NCI-H2227 treated with DMSO at 0.1 percent for 48 hours (cell line): ENCODE data around the gene PSME4.

Experiments
- DNase-seq: peaks from one replicate; lab custom pipeline; 2025; lab: John Stamatoyannopoulos, UW

PSME4 gene, protein sequence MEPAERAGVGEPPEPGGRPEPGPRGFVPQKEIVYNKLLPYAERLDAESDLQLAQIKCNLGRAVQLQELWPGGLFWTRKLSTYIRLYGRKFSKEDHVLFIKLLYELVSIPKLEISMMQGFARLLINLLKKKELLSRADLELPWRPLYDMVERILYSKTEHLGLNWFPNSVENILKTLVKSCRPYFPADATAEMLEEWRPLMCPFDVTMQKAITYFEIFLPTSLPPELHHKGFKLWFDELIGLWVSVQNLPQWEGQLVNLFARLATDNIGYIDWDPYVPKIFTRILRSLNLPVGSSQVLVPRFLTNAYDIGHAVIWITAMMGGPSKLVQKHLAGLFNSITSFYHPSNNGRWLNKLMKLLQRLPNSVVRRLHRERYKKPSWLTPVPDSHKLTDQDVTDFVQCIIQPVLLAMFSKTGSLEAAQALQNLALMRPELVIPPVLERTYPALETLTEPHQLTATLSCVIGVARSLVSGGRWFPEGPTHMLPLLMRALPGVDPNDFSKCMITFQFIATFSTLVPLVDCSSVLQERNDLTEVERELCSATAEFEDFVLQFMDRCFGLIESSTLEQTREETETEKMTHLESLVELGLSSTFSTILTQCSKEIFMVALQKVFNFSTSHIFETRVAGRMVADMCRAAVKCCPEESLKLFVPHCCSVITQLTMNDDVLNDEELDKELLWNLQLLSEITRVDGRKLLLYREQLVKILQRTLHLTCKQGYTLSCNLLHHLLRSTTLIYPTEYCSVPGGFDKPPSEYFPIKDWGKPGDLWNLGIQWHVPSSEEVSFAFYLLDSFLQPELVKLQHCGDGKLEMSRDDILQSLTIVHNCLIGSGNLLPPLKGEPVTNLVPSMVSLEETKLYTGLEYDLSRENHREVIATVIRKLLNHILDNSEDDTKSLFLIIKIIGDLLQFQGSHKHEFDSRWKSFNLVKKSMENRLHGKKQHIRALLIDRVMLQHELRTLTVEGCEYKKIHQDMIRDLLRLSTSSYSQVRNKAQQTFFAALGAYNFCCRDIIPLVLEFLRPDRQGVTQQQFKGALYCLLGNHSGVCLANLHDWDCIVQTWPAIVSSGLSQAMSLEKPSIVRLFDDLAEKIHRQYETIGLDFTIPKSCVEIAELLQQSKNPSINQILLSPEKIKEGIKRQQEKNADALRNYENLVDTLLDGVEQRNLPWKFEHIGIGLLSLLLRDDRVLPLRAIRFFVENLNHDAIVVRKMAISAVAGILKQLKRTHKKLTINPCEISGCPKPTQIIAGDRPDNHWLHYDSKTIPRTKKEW (N-terminal part only)

DNA sequence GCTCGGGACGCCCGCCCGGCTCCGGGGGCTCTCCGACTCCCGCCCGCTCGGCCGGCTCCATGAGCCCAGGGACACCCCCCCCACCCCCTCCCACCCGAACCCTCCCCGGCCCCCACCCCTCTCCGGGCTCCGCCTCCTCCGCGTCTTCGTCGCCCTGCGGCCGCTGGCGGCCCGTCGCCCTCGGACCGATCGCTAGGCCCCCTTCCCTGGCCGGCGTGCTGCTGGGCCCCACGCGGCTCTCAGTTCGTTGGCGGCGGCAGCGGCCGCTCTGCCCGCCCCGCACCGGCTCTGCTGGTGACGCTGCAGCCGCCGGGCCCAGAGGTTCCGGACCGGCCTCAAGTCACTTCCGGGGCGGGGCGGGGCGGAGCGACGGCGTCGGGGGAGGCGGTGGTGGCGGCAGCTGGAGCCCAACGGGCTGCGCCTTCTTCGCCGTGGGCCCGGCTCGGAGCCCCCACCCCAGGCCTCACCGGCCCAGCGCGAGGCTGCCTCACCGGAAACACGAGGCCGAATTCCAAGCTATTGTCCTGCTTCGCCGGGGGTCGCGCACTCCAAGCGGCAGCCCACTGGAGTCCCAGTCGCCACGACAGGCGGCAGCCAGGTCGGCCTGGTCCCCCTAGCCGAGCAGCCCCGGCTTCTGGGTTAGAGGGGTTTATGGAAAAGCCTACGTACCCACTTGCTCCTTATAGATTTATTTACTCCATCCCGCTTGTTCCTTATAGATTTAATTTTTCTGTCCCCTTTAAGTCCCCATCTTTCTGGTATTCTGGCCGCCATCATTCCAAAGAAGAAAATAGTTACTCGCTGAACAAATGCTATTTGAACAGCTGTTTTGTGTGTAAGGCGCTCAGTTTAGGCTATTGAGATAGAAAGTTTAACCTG is at the start of gene PSME4:
PSME4 (minus strand) TSS at position 270 of the 879 bp plus-strand sequence; CDS start at position 61, 209 bp downstream.
- peak; percentile 92 for DNase-seq

DNA sequence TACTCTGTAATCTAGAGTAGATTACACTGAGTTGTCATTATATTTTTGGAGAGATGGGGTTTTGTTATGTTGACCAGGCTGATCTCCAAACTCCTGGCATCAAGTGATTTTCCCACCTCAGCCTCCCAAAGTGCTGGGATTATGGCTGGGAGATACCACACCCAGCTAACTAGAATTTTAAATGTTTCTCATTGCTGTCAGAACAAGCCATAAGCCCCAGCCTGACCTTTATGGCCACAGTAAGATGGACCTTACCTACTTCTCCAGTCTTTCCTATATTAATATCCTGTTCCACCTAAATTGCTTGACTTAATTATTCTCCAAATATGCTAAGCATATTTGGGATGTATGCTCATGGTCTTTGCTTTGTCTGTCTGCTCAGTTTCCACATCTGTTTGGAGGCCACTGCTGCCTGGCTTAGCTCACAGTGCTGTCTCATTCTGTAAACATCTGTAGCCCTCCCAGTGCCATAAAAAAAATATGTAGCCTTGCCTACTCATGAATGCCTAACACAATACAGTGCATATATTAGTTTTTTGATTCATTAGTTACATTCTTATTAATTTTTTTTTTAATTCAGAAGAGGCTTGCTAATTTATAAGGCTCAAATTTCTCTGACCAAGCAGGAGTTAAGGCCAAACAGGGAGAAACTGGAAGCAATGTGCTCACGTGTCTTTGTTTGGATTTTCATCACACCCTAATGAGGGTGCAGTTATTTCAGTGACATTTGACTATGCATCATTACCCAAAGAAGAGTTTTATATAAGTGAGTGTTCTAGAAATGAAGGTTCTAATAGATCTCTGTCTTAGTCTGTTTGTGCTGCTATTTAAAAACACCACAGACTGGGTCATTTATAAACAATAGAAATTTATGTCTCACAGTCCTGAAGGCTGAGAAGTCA is 45.3 kb upstream of the PSME4 start:
- no peak for DNase-seq

DNA sequence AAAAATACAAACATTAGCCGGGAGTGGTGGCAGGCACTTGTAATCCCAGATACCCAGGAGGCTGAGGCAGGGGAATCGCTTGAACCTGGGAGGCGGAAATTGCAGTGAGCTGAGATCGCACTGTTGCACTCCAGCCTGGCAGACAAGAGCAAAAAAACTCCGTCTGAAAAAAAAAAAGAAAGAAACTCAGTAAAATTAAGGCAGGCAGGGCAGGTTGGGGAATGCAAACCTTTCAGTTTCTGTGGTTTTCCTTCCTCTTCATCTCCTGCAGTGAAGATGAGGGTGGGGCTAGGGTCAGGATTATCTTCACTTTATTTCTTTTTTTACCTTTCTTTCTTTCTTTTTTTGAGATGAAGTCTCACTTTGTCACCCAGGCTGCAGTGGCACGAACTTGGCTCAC is 43.2 kb upstream of the PSME4 start:
- DNase-seq: no peak

DNA sequence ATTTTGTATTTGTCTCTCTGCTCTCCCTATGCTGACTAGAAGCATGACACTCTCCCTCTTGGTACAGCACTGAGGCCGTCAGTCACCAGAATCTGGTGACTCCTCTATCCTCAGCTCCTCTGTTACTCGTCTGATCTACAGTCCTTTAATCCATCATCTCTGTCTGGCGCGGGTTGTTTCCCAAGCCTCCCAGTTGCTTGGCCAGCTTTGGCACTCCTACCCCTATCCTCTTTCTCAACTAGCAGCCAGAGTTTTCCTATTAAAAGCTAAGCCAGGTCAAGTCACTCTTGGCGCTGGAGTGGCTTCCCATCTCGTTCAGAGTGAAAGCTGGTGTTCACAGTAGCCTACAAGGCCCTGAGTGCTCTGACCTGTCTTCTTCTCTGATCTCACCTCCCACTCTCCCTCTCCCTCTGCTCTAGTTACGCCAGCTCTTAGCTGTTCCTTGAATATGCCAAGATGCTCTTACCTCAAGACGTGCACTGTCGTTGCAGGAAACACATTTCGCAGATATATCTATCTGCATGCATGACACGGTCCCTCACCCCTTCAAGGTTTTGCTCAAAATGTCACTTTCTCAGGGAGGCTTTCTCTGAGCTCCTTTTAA is 41.8 kb upstream of the PSME4 start:
- no peak for DNase-seq

DNA sequence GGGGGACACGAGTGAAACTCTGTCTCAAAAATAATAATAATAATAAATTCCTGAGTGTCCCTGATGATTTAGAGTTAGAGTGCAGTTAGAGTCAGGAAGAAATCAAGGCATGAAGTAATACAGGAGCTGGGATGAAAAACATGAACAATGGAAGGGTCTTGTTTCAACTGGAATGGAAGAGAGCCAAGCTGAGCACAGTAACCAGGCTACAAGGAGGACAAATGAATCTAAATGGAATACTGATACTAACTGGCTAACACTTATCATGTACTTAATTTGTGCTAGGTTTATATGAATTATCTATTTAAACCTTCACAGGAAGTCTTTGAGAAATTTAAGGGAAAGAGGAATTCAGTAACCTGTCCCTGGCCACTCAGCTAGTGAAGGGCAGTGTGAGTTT is 38.8 kb upstream of the PSME4 start:
- no peak for DNase-seq

DNA sequence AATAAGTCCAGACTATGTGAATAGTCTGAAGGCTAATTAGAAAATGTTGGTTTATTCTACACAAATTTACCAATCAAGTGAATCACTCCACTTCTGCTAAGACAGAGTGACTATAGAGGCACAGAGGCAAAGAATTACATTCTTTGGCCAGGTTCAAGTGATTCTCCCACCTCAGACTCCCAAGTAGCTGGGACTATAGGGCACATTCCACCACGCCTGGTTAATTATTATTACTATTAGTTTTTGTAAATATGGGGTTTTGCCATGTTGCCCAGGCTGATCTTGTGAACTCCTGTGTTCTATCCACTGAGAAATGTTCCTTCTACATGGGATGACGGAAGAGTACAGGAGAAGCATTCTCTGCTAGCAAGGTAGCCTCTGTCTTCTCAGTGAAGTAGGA is 37.6 kb upstream of the PSME4 start:
- no peak for DNase-seq

DNA sequence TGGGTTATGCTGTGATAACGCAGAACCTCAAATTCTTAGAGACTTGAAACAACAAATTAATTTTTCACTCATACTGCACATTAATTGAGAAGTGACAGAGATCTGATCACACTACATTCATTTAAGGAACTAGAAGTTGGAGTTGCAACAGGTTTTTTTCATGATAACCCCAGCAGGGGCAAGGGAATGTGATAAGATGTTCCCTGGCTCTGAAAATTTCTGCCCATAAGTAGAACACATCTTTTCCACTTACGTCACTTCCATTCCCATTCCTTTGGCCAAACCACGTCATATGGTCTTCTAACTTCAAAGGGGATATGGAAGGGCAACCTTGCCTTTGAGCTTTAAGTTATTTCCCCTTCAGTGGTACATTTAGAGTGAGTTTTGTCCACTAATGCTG is 29.7 kb upstream of the PSME4 start:
- no peak for DNase-seq

DNA sequence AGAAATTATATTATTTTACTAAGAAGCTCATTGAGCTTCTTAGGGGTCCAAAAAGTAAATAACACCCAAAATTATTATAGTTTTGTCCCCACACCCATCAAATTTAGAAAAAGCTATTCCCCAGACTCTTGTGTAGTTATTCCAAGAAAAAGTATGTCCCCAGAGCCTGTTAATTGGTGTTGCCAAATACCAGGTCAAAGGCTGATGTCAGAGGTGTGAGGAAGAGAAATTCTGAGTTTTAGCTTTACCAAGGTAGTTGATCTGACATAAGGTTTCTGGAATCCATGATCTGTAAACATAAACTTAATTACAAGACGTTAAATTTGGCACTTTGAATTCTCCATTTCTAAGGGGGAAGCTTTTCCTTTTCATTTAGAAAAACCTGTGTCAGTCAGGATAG is 29.3 kb upstream of the PSME4 start:
- no peak for DNase-seq

DNA sequence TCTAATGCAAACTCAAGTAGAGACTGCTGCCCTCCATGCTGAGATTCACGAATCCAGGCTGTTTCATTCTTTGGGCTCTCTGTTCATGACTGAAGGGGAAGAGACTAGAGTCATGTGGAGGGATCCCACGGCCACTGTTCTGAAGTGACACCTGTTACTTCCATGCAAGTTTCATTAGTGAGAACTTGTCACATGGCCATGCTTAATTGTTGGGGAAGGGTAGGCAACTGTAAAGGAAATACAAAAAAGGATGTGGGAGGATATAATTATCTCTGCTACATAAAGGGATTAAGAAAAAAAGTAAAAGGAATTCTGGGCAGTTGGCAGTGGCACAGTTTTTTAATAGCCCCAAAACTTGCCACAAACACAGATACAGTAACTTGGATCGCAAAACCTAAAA is 28.0 kb upstream of the PSME4 start:
- no peak for DNase-seq

DNA sequence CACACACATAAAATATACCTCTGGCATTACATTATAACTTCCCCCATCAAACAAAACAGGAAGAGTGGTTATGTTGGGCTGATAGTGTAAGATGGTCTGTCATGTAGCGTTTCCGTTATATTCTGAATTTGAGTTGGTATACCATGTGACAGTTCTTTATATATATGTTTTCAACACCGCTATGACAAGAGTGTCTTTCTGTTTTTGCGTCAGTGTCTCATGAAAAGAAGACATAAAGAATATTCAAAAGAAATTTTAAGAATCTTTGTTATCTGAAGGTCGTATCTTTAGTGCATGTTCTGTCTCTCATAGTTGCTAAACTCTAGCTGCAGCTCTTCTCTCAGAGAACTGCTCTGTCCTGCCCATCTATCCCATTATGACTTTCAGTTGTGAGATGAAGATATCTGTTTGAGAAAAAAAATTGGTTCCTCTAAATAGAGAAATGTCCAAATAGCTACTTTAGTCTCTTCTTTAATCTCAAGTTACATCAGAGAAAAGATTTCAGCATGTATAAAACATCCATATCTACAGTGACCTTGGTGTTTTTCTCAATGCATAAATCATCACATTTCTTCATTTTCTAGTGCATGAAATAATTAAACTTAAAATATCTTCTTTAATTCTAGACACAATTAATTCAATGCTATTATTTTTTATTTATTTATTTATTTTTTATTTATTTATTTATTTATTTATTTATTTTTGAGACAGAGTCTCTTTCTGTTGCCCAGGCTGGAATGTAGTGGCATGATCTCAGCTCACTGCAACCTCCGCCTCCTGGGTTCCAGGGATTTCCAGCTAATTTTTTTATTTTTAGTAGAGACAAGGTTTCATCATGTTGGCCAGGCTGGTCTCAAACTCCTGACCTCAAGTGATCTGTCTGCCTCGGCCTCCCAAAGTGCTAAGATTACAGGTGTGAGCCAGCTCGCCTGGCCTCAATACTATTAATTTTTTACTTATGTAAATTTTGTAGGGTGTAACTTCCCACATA is 24.3 kb upstream of the PSME4 start:
- no peak for DNase-seq

DNA sequence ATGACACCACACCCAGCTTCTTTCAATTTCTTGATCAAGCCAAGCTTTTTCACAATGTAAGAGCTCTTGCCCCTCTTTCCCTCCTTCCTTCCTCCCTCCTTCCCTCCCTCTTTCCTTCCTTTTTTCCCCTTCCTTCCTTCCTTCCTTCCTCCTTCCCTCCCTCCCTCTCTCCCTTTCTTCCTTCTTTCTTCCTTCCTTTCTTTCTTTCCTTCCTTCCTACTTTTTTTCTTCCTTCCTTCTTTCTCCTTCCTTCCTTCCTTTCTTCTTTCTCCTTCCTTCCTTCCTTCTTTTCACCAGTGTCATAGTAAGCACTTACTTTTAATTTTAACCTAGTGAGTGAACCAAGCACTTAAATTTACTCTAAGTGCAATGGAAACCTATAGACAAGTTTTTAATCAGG is 21.2 kb upstream of the PSME4 start:
- DNase-seq: no peak

DNA sequence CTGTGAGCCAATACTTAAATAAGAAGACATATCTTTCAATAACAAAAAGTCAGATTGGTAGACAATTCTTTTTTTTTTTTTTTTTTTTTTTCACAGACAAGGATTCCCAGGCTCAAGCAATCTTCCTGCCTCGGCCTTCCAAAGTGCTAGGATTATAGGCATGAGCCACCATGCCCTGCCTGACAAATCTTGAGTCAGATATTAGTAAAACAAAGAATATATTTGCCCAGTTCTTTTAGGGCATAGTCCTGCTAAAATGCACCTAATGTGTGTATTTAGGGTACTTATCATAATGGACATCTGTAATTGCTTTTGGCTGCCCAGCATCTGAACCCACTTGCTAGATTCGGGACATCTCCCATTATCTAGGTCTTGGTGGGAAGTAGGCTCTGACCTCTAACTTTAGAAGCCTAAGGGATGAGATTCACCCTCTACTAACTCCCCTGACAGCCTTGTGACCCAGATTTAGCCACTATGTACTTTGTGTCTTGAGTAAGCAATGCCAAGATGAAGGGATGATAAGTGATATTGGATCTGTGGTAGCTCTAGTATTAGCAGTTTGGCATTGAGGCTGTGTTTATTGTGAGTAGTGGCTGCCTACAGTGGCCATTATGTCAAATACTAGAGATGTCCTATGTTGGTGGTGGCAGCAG is 18.5 kb upstream of the PSME4 start:
- DNase-seq: no peak

DNA sequence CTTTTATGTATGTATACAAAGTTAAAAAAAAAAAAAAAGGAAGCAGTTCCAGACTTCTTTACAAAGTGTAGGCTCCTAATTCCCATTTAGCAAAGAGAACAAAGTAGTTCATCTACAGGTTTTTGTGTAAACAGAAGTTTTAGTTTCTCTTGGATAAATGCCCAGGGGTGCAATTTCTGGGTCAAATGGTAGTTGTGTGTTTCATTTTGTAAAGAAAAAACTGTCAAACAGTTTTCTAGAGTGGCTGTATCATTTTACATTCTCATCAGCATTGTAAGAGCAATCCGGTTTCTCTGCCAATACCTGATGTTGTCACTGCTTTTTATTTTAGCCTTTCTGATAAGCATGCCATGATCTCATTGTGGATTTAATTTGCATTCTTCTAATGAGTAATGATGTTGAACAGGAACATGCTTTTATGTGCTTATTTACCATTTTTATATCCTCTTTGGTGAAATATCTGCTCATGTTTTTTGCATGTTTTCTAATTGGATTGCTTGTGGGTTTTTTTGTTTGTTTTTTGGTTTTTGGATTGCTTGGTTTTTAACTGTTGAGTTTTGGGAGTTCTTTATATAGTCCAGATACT is 16.6 kb upstream of the PSME4 start:
- DNase-seq: no peak

DNA sequence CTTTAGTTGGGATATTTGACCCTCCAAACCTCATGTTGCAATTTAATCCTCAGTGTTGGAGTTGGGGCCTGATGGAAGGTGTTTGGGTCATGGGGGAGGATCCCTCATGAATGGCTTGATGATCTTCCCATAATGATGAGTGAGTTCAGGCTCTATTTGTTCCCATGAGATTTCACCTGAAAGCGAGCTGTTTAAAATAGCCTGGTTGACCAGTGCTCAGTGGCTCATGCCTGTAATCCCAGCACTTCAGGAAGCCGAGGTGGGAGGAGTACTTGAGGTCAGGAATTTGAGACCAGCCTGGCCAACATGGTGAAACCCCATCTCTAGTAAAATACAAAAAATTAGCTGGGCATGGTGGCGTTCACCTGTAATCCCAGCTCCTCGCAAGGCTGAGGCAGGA is 14.9 kb upstream of the PSME4 start:
- DNase-seq: no peak

DNA sequence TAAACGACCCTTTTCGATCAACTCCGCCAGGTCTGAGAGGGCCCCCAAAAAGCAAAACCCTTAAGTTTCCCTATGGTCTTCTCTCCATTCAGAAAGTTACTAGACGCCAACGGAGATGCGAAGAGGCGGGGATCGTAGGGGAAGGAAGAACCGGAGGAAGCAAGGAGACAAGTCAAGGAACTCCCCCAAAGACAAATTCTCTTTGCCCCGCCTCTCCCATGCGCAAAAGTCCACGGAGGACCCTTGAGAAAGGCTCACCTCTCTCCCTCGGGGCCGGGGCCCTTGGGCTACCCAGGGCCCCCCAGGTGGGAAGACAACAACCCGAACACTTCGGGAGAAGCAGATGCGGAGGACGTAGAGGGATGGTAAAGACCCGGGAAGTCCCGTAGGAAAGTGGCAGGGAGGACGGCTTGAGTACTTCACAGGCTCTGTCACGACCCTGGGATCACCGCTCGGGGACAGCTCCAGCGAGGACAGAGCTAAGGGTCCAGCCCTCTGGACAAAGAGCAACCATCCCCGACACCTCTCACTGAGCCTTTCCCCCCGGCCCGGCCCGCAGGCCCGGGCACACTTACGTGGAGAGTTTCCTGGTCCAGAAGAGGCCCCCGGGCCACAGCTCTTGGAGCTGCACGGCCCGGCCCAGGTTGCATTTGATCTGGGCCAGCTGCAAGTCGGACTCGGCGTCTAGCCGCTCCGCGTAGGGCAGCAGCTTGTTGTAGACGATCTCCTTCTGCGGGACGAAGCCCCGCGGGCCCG is 647 bp downstream of the PSME4 start:
- peak; percentile 70 for DNase-seq

DNA sequence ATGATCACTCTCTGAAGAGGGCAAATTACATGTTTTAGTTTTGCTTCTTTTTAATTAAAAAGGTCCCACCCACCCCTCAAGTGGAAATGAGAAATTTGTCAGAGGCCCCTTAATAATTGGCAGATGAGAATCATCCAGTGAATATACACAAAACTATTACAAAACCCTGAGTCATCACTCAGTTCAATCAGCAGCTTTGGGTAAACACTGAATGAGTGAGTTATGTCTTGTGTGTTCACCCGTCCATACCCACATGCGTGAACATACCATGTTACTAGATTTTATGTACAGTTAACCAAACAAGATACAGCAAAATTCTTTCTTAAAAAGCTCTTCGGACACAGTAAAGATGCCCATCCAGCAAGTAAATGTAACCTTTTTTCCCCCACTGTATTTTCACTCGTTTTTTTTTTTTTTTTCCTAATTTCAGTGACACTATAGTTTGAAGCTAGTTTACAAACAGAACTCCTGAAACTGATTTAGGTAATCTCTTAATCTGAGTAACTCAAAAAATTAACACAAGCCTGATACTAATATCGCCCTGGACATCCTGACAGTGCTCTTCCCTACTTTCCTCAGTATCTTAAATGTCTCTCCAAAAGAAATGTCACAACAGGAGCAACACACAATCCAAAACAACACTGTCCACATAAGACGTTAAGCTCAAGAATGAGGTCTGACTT is 1.4 kb downstream of the PSME4 start:
- peak; percentile 7 for DNase-seq
